Endothelial cell of umbilical vein (primary cell): ENCODE results near the gene PACSIN2. TPM values are rescaled to one million over a fixed set of nuclear protein-coding genes. Genes with fewer than 3 reads are reported as not detected.

Experiments used
- BruUV-seq: library from RNA; stranded (reverse); fragments of 400-500 nt; replicated peaks from 2 replicates; lab custom pipeline; 2021; lab: Mats Ljungman, UMichigan
- CTCF ChIA-PET: fragments of 300-600, 350-600 bp; sonication (Branson Sonifier 250); formaldehyde crosslinking; loops from one replicate; lab custom pipeline; 2021; ENCODE audit warnings: antibody characterized with exemption, inconsistent platforms; lab: Charles Lee
- POLR2A ChIA-PET: fragments of 300-600, 350-600 bp; sonication (Branson Sonifier 250); formaldehyde crosslinking; loops from one replicate; lab custom pipeline; 2021; ENCODE audit warnings: antibody characterized with exemption, inconsistent platforms; lab: Charles Lee
- DNase-seq: peaks from one replicate; pipeline ENCODE4 v3.0.0-alpha.2; 2011; ENCODE audit warnings: low read depth, low spot score
- FAIRE-seq: peaks from 2 replicates; lab custom pipeline; 2011; peaks lifted over from hg19 to GRCh38; lab: Jason Lieb, UNC
- H2AFZ ChIP-seq: 2 replicates; pipeline ENCODE4 v1.6.0; 2012; ENCODE audit warnings: low read depth, low read length, control low read depth, inconsistent platforms
- H3K27ac ChIP-seq: 2 replicates; pipeline ENCODE4 v1.5.1; 2011; ENCODE audit warnings: low read depth, mild to moderate bottlenecking, control low read depth, low read length, moderate library complexity; ENCODE audit not compliant: insufficient read depth
- H3K27me3 ChIP-seq, 2 experiments: 2 replicates each; pipeline versions ENCODE4 v1.6.0 to v1.6.1; 2011; ENCODE audit warnings: low read length in 2 of 2, mixed read lengths in 1 of 2; ENCODE audit not compliant: control insufficient read depth in 2 of 2, insufficient read depth in 2 of 2
- H3K36me3 ChIP-seq, 2 experiments: 2 replicates in 1 of 2; 3 replicates in 1 of 2; pipeline ENCODE4 v1.5.1; 2011; ENCODE audit warnings: low read length in 2 of 2, mild to moderate bottlenecking in 1 of 2, moderate library complexity in 1 of 2; ENCODE audit not compliant: control insufficient read depth in 2 of 2, insufficient read depth in 2 of 2; ENCODE audit errors: extremely low read depth in 1 of 2
- H3K4me1 ChIP-seq: 3 replicates; pipeline ENCODE4 v1.5.1; 2011; ENCODE audit warnings: mild to moderate bottlenecking, low read length; ENCODE audit not compliant: control insufficient read depth, insufficient read depth; ENCODE audit errors: extremely low read depth
- H3K4me2 ChIP-seq: 2 replicates; pipeline ENCODE4 v1.6.1; 2011; ENCODE audit warnings: low read length, control low read depth, mixed read lengths; ENCODE audit not compliant: insufficient read depth
- H3K4me3 ChIP-seq, 3 experiments: fragments of 200-600 bp in 1 of 3; sonication (generic), shearing (Covaris generic) in 1 of 3; replicated peaks in 1 of 3; 2 replicates each; pipeline ENCODE4 v1.5.1; 2011 to 2016; ENCODE audit warnings: control low read depth in 3 of 3, low read length in 3 of 3, mild to moderate bottlenecking in 2 of 3, inconsistent platforms in 1 of 3, low read depth in 1 of 3, moderate library complexity in 1 of 3; ENCODE audit not compliant: insufficient read depth in 1 of 3
- H3K79me2 ChIP-seq: 2 replicates; pipeline ENCODE4 v1.6.0; 2012; ENCODE audit warnings: low read length, inconsistent platforms; ENCODE audit not compliant: control insufficient read depth, insufficient read depth
- H3K9ac ChIP-seq: replicated peaks from 2 replicates; pipeline ENCODE3; 2011; ENCODE audit warnings: low read length, control low read depth; ENCODE audit not compliant: insufficient read depth; ENCODE audit errors: extremely low read depth
- H3K9me1 ChIP-seq: replicated peaks from 3 replicates; pipeline ENCODE4 v1.6.0; 2011; ENCODE audit warnings: mild to moderate bottlenecking, low read length; ENCODE audit not compliant: control insufficient read depth, insufficient read depth; ENCODE audit errors: extremely low read depth
- H3K9me3 ChIP-seq: replicated peaks from 2 replicates; pipeline ENCODE4 v1.5.1; 2012; ENCODE audit warnings: low read length, inconsistent platforms; ENCODE audit not compliant: control insufficient read depth, insufficient read depth
- H4K20me1 ChIP-seq: replicated peaks from 2 replicates; pipeline ENCODE3; 2011; ENCODE audit warnings: mild to moderate bottlenecking, low read length; ENCODE audit not compliant: control insufficient read depth, insufficient read depth; ENCODE audit errors: extremely low read depth
- EZH2 ChIP-seq: IDR thresholded peaks from 2 replicates; pipeline ENCODE4 v1.6.1; 2012; ENCODE audit warnings: borderline replicate concordance, low read depth, mild to moderate bottlenecking, moderate library complexity, low read length, inconsistent platforms; ENCODE audit not compliant: severe bottlenecking
- GATA2 ChIP-seq: IDR thresholded peaks from 2 replicates; pipeline ENCODE4 v1.7.0; 2011; ENCODE audit warnings: low read depth, mild to moderate bottlenecking, moderate library complexity, mixed read lengths, low read length; ENCODE audit not compliant: insufficient read length, insufficient read depth
- JUN ChIP-seq: IDR thresholded peaks from 2 replicates; pipeline ENCODE4 v1.6.1; 2011; ENCODE audit warnings: borderline replicate concordance, low read depth; ENCODE audit not compliant: insufficient read length, insufficient read depth
- MAX ChIP-seq: IDR thresholded peaks from 2 replicates; pipeline ENCODE4 v1.6.1; 2011; ENCODE audit not compliant: insufficient read depth, insufficient read length
- MYC ChIP-seq: IDR thresholded peaks from one replicate; pipeline ENCODE4 v1.6.1; 2011; ENCODE audit warnings: mild to moderate bottlenecking, low read depth, low read length
- POLR2A ChIP-seq: IDR thresholded peaks from 2 replicates; pipeline ENCODE4 v1.6.1; 2012; ENCODE audit warnings: low read depth, mild to moderate bottlenecking, control low read depth, low read length
- dilution Hi-C: fragments of 300-500 bp; cut with MboI; formaldehyde crosslinking; loops from one replicate; pipeline ENCODE4 v1.15.0; 2019; ENCODE audit warnings: low sequenced_read_pairs; ENCODE audit not compliant: extremely low pct_ligation_motif_present
- intact Hi-C: fragments of 100-400 bp; cut with micrococcal nuclease; formaldehyde crosslinking; loops from one replicate; pipeline ENCODE4 v1.10.0; 2022
- polyA plus RNA-seq, 4 experiments: library from polyadenylated mRNA; depleted of rRNA in 3 of 4; stranded (reverse) in 3 of 4; unstranded in 1 of 4; fragments of >200 nt; gene quantifications; 2 replicates each; pipeline versions ENCODE4 v1.2.1 to v1.2.3, GENCODE V29; 2011 to 2012; ENCODE audit warnings: missing spikeins in 1 of 4
- total RNA-seq: library from RNA; stranded (reverse); gene quantifications from 2 replicates; pipeline ENCODE4 v1.2.3, GENCODE V29; 2021

The PACSIN2 gene
- total and polyA plus RNA-seq, 2 donors (not counting 3 experiments of a cell fraction or from before 2014, with no cell fraction given), result 46.2 to 64.5 TPM

- Histone ChIP-seq H3K9me3 (no peaks in the 10 kb centered on the region), H3K4me2 (no peak overlapping the region), H2AFZ (no peak overlapping the region), H3K9me1 (no peaks in the 10 kb centered on the region), H3K79me2 (peaks cover 16% of the 10 kb centered on the region), H3K4me3 (no peak overlapping the region), H3K9ac (no peak overlapping the region), H3K4me1 (peaks cover 32% of the 10 kb centered on the region), H3K27ac (no peak overlapping the region), H3K36me3 (no peaks in the 10 kb centered on the region), H4K20me1 (no peaks in the 10 kb centered on the region), H3K27me3 (no peaks in the 10 kb centered on the region)
- ChIA-PET CTCF (interaction anchor here (1.1 to 1.6 kb wide), 2 partner anchors 10 to 18 kb away, joined by 4 to 5 read pairs; no protein-coding TSS in a partner anchor), POLR2A (no interaction called here)
- dilution Hi-C loops, result no loop called here
- DNase-seq (no peak), FAIRE-seq (no peak)
- no TSS peak for BruUV-seq
- intact Hi-C loops, result loop anchor here (5.0 kb wide), 1 partner anchor 93 kb away; the partner anchor contains the start of gene PACSIN2
- no peak for TF ChIP-seq GATA2
- no peak for TF ChIP-seq EZH2
- no peak for TF ChIP-seq JUN
- no peak for TF ChIP-seq MAX
- no peak for TF ChIP-seq POLR2A
- TF ChIP-seq MYC, result no peak
These were observed 90.5 kb downstream of the PACSIN2 start for GRCh38 chr22:42924436-42924835.
